IMR-90 (cell line): ENCODE data around the gene PTMS. TPM values are rescaled to one million over a fixed set of nuclear protein-coding genes. Genes with fewer than 3 reads are reported as not detected.

Source experiments
- ATAC-seq: fragments of 200-7000 bp; cut with Tn5 transposase; 2 replicates; pipeline ENCODE4 v1.9.1; 2020; ENCODE audit warnings: low read depth, mild to moderate bottlenecking, moderate library complexity
- BruUV-seq: library from RNA; stranded (reverse); fragments of 400-500 nt; replicated peaks from 2 replicates; lab custom pipeline; 2021; lab: Mats Ljungman, UMichigan
- CTCF ChIA-PET: fragments of 300-600 bp; formaldehyde crosslinking; extraction: SDS; loops from one replicate; lab custom pipeline; 2021; ENCODE audit warnings: antibody characterized with exemption; lab: Yijun Ruan, JAX
- POLR2A ChIA-PET: fragments of 300-600 bp; sonication (Branson Sonifier 250); formaldehyde crosslinking; loops from one replicate; lab custom pipeline; 2022; ENCODE audit warnings: antibody characterized with exemption; ENCODE audit not compliant: unreplicated experiment; lab: Charles Lee
- DNase-seq: peaks from one replicate; pipeline ENCODE4 v3.0.0; 2013
- H2AFZ ChIP-seq: replicated peaks from 2 replicates; pipeline ENCODE3; 2013; ENCODE audit warnings: low read length, mild to moderate bottlenecking; ENCODE audit not compliant: poor library complexity
- H2AK5ac ChIP-seq: 2 replicates; pipeline ENCODE4 v1.6.1; 2013; ENCODE audit warnings: low read depth, low read length, inconsistent platforms
- H2AK9ac ChIP-seq: replicated peaks from 2 replicates; pipeline ENCODE3; 2013; ENCODE audit warnings: mild to moderate bottlenecking, low read depth, low read length, moderate library complexity; ENCODE audit not compliant: poor library complexity
- H2BK120ac ChIP-seq: 2 replicates; pipeline ENCODE4 v1.6.1; 2013; ENCODE audit warnings: low read depth, low read length, inconsistent platforms
- H2BK15ac ChIP-seq: 3 replicates; pipeline ENCODE4 v1.6.1; 2013; ENCODE audit warnings: low read depth, low read length, inconsistent platforms
- H2BK20ac ChIP-seq: 2 replicates; pipeline ENCODE4 v1.6.1; 2013; ENCODE audit warnings: low read depth, mild to moderate bottlenecking, inconsistent platforms, low read length, moderate library complexity
- H2BK5ac ChIP-seq: 2 replicates; pipeline ENCODE4 v1.6.1; 2013; ENCODE audit warnings: mild to moderate bottlenecking, low read depth, low read length, inconsistent platforms; ENCODE audit not compliant: poor library complexity, severe bottlenecking
- H3K14ac ChIP-seq: replicated peaks from 2 replicates; pipeline ENCODE4 v1.6.1; 2013; ENCODE audit warnings: low read depth, low read length, inconsistent platforms
- H3K18ac ChIP-seq: 2 replicates; pipeline ENCODE4 v1.6.1; 2013; ENCODE audit warnings: low read depth, low read length, control low read depth
- H3K23ac ChIP-seq: 2 replicates; pipeline ENCODE4 v1.6.1; 2013; ENCODE audit warnings: low read depth, low read length, inconsistent platforms
- H3K27ac ChIP-seq: 2 replicates; pipeline ENCODE4 v1.5.1; 2013; ENCODE audit warnings: mild to moderate bottlenecking, control low read depth, low read length; ENCODE audit not compliant: insufficient read depth
- H3K27me3 ChIP-seq: 2 replicates; pipeline ENCODE4 v1.6.1; 2013; ENCODE audit warnings: low read length; ENCODE audit not compliant: control insufficient read depth, insufficient read depth
- H3K36me3 ChIP-seq: 2 replicates; pipeline ENCODE4 v1.6.1; 2013; ENCODE audit warnings: low read length, mixed read lengths; ENCODE audit not compliant: control insufficient read depth, insufficient read depth
- H3K4ac ChIP-seq: 2 replicates; pipeline ENCODE4 v1.6.1; 2013; ENCODE audit warnings: low read depth, low read length, inconsistent platforms
- H3K4me1 ChIP-seq: 2 replicates; pipeline ENCODE4 v1.6.1; 2013; ENCODE audit warnings: low read length, mixed read lengths; ENCODE audit not compliant: control insufficient read depth, insufficient read depth
- H3K4me2 ChIP-seq: 2 replicates; pipeline ENCODE4 v1.6.1; 2013; ENCODE audit warnings: low read depth, mild to moderate bottlenecking, control low read depth, low read length, moderate library complexity
- H3K4me3 ChIP-seq: 2 replicates; pipeline ENCODE4 v1.5.1; 2013; ENCODE audit warnings: low read depth, mild to moderate bottlenecking, control low read depth, low read length, moderate library complexity; ENCODE audit not compliant: insufficient read depth
- H3K56ac ChIP-seq: 2 replicates; pipeline ENCODE4 v1.6.1; 2013; ENCODE audit warnings: low read length, inconsistent platforms; ENCODE audit not compliant: insufficient read depth; ENCODE audit errors: extremely low read depth
- H3K79me1 ChIP-seq, 2 experiments: 2 replicates each; pipeline ENCODE4 v1.6.1; 2013; ENCODE audit warnings: low read length in 2 of 2, inconsistent platforms in 1 of 2, low read depth in 1 of 2
- H3K9ac ChIP-seq: 2 replicates; pipeline ENCODE4 v1.6.1; 2013; ENCODE audit warnings: low read depth, low read length, control low read depth
- H3K9me1 ChIP-seq: 2 replicates; pipeline ENCODE4 v1.6.1; 2013; ENCODE audit warnings: low read length, inconsistent platforms; ENCODE audit not compliant: insufficient read depth
- H3K9me3 ChIP-seq: 2 replicates; pipeline ENCODE4 v1.6.1; 2013; ENCODE audit warnings: low read length; ENCODE audit not compliant: control insufficient read depth, insufficient read depth
- H4K20me1 ChIP-seq: 2 replicates; pipeline ENCODE4 v1.6.1; 2013; ENCODE audit warnings: low read length, inconsistent platforms; ENCODE audit not compliant: insufficient read depth
- H4K5ac ChIP-seq: 2 replicates; pipeline ENCODE4 v1.6.1; 2013; ENCODE audit warnings: mild to moderate bottlenecking, low read depth, low read length, control low read depth
- H4K8ac ChIP-seq, 2 experiments: 2 replicates each; pipeline ENCODE4 v1.6.1; 2013; ENCODE audit warnings: low read depth in 2 of 2, low read length in 2 of 2, control low read depth in 1 of 2, inconsistent platforms in 1 of 2
- H4K91ac ChIP-seq: 2 replicates; pipeline ENCODE4 v1.6.1; 2013; ENCODE audit warnings: low read depth, low read length, inconsistent platforms; ENCODE audit not compliant: insufficient read depth
- MAZ ChIP-seq: IDR thresholded peaks from 2 replicates; pipeline ENCODE4 v1.6.1; 2012; ENCODE audit warnings: low read depth, mild to moderate bottlenecking, low read length, improper control_type of control experiment, moderate library complexity, borderline replicate concordance
- WGBS, 2 experiments: methylation state at CpG; one replicate each; pipeline versions ENCODE4 v1.1.5 to v1.1.7; 2013; ENCODE audit warnings: missing lambda C conversion rate in 2 of 2; ENCODE audit not compliant: insufficient read length in 1 of 2; ENCODE audit errors: extremely low coverage in 2 of 2; 5-methylcytosine and 5-hydroxymethylcytosine counted together
- dilution Hi-C: fragments of 300-500 bp; cut with HindIII; formaldehyde crosslinking; loops from one replicate; pipeline ENCODE4 v1.14.3; 2018; ENCODE audit warnings: low sequenced_read_pairs; ENCODE audit not compliant: unreplicated experiment
- in situ Hi-C: fragments of 300-500 bp; cut with MboI; formaldehyde crosslinking; loops from 3 replicates; pipeline ENCODE4 v1.14.3; 2019; ENCODE audit warnings: low sequenced_read_pairs, inconsistent platforms, mixed read lengths
- intact Hi-C: fragments of 100-400 bp; cut with micrococcal nuclease; formaldehyde crosslinking; loops from 2 replicates; pipeline ENCODE4 v1.10.0; 2022
- polyA plus RNA-seq, 3 experiments: library from polyadenylated mRNA; depleted of rRNA; stranded (reverse); fragments of >200 nt; gene quantifications; 2 replicates each; pipeline ENCODE4 v1.2.3, GENCODE V29; 2012; ENCODE audit warnings: low replicate concordance in 1 of 3
- total RNA-seq: library from RNA; depleted of rRNA; stranded (reverse); fragments of >200 nt; gene quantifications from 2 replicates; pipeline ENCODE4 v1.2.3, GENCODE V29; 2012

PTMS gene
- total and polyA plus RNA-seq, 2 of the 4 experiments (the other 2 are of a cell fraction), result 17.2 to 275 TPM

DNA sequence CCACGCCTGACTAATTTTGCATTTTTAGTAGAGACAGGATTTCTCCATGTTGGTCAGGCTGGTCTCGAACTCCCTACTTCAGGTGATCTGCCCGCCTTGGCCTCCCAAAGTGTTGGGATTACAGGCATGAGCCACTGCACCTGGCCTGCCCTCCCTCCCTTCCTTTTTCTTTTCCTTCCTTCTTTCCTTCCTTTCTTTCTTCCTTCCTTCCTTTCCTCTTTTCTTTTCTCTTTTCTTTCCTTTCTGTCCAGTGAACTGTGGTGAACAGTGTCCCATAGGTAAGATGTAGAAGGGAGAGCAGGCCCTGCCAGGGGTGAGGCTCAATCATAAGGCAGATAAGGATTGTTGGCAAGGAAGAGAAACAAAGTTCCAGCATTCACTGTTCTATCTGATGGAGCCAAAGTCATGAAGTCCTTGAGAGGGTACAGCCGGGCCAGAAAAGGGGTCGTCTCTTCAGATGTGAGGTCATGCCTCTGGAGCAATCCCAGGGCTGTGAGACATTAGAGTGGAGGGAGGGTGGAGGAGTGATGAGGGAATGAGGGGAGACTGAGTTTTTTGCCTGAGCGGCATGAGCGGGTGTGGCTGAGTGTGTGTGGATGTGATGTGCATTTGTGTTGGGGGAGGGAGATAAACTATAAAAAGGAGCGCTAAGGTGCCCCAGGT, 9.0 kb upstream of the PTMS start:
- H4K5ac ChIP-seq, result no peak overlapping the region
- H4K20me1 ChIP-seq, result peaks cover 6% of the 10 kb centered on the region
- H3K56ac ChIP-seq, result no peak overlapping the region
- H2BK120ac ChIP-seq, result no peak overlapping the region
- ChIA-PET POLR2A (interaction anchor here (0.6 kb wide), 1 partner anchor 9 kb away, joined by 3 read pairs; the partner anchor contains the start of gene PTMS), CTCF (no interaction called here)
- no peak overlapping the region for H2BK5ac ChIP-seq
- peak overlapping the region; percentile 27 for H2AFZ ChIP-seq
- no peak overlapping the region for H4K8ac ChIP-seq
- peaks cover 3% of the 10 kb centered on the region; the same call in 1 of the 2 replicates for H3K4me1 ChIP-seq
- no peak for DNase-seq
- H2BK15ac ChIP-seq, result no peak overlapping the region
- H3K79me1 ChIP-seq, result peaks cover 0 to 6% of the 10 kb centered on the region in 2 experiments; a peak in 2 of 4 replicates
- no peak overlapping the region for H3K9ac ChIP-seq
- intact Hi-C loops (no loop called here), dilution Hi-C loops (no loop called here), in situ Hi-C loops (no loop called here)
- H3K4ac ChIP-seq, result no peak overlapping the region
- H3K27me3 ChIP-seq, result no peaks in the 10 kb centered on the region
- H3K9me3 ChIP-seq, result no peaks in the 10 kb centered on the region
- 72% methylated on average over 6 of the region's 8 CpGs; no CpG with 5 or more reads in 1 of the 2 experiments for WGBS, 2 experiments
- H3K4me2 ChIP-seq, result no peak overlapping the region
- no peak overlapping the region for H2BK20ac ChIP-seq
- no peak overlapping the region; the same call in 1 of the 2 replicates for H3K23ac ChIP-seq
- H2AK9ac ChIP-seq, result peak overlapping the region; percentile 75
- no peak overlapping the region; the same call in 1 of the 2 replicates for H3K14ac ChIP-seq
- H3K36me3 ChIP-seq, result no peaks in the 10 kb centered on the region
- no peak overlapping the region for H3K4me3 ChIP-seq
- no peak overlapping the region for H3K18ac ChIP-seq
- TF ChIP-seq MAZ, result no peak
- peaks cover 7% of the 10 kb centered on the region for H3K9me1 ChIP-seq
- no TSS peak for BruUV-seq
- H4K91ac ChIP-seq, result no peak overlapping the region
- ATAC-seq, result no peak
- no peak overlapping the region for H2AK5ac ChIP-seq
- no peak overlapping the region for H3K27ac ChIP-seq
